ENCODE results near the gene RARB.

The RARB gene

GRCh38 chr3:25427942-25428788 lies at the start of gene RARB:
Gene RARB (plus strand): TSS chr3:25428263. CDS start chr3:25428732, 469 bp downstream.
- DNase-seq, result peak; percentile 89

GRCh38 chr3:25378786-25379311 lies 49.2 kb upstream of the RARB start:
- DNase-seq, result no peak

DNA sequence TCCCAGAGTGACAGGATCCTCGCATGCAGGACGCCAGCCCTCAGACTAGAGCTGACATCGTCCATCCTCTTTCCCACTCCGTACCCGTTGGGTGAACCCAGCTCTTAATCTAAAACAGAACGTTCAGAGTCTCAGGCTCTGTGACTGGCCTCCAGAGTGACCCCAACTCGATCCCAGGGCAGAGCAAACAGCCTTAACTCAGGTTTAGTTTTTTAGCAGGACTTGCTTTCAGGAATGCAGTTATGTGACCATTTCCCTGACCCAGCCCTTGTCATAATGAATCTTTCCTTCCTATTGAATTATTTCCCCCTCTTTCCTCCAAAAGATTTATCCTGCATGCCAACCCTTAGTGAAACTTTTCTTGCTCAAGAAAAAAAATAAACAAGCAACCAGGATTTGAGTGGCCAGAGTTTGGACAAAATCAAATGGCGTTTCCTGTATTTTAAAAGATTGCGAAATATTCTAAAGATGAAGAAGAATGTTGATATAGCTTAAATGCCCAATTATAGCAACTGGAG lies 47.8 kb upstream of the RARB start:
- DNase-seq, result no peak

GRCh38 chr3:25381083-25381482 lies 47.0 kb upstream of the RARB start:
- no peak for DNase-seq

- no peak for DNase-seq
These were observed 43.6 kb upstream of the RARB start for GRCh38 chr3:25384471-25384870.

DNA sequence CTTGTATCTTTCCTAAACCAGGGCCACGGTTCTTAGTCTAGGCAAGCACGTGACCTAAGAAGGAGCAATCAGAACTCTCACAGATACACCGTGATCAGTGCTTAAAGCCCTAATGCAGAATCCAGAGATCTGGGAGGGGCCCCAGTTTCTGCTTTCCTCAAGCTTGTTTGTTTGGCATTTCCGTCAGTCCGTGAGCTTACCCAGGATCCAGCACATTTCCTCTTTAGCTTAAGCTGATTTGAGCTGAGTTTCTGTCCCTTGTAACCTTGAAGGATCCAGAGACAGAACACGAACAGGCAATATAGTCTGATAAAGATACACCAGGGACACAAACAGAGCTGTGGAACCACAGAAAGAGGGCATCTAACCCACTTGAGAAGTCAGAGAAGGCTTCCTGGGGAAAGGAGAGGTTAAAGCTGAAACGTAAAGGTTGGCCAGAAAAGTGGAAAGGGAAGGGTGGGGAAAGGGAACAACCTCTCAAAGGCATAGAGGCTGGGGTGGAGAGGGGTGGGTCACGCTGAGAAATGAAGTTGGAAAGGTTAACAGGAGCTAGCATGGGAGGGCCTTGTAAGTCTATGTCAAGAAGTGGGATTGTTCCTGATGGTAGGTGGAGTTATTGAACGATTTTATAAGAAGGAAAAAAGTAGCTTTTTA lies 42.1 kb upstream of the RARB start:
- no peak for DNase-seq

GRCh38 chr3:25386686-25387255 lies 41.3 kb upstream of the RARB start:
- peak; percentile 48 for DNase-seq

DNA sequence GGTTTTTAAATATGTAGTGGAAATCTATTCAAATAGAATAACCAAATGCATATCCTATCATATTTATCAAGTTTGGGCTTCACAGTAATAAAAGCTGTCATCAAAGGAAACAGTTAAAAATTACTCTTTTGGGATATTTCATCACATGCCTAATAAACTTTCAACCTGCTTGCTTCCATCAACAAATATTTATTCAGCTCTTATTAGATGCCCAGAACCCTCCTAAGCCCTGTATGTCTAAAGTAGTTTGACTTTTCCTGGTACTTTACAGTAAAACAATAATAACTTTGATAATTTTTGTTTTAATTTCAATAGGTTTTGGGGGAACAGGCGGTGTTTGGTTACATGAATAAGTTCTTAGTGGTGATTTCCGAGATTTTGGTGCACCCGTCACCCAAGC lies 37.5 kb upstream of the RARB start:
- no peak for DNase-seq

DNA sequence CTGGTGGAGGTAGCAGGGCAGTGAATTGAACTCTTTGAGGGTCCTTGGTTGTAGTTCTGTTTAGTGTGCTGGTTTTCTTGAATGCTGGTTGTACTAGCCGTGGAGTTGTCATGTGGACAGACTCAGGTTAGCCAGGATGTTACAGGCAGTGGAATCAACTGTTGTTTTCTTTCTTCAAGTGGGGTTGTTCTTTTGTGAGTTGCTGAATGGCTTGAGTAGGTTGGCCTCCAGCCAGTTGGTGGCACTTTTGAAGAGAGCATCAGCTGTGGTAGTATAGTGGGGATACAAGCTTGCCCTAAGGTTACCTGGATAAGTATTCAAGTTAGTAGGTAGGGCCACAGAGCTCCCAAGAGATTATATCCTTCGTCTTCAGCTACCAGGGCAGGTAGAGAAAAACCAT lies 31.8 kb upstream of the RARB start:
- no peak for DNase-seq

GRCh38 chr3:25396686-25397085 lies 31.4 kb upstream of the RARB start:
- no peak for DNase-seq

DNA sequence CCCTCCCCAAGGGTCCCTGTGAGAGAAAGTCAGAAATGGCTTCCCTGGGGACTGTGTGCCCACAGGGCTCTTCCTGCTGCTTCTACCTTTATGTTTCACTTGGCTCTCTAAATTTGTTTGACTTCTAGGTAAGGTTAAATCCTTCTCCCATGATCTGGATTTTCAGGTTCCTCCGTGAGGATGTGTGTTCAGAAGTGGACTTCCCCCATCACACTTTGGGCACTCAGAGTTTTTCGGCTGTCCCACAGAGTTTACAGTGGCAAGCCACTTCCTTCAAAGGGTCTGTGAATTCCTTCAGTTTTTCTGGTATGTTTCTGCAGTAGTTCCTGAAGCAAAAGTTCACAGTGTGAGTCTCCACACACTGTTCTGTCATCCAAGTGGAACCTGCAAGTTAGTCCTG lies 30.9 kb upstream of the RARB start:
- DNase-seq, result no peak

DNA sequence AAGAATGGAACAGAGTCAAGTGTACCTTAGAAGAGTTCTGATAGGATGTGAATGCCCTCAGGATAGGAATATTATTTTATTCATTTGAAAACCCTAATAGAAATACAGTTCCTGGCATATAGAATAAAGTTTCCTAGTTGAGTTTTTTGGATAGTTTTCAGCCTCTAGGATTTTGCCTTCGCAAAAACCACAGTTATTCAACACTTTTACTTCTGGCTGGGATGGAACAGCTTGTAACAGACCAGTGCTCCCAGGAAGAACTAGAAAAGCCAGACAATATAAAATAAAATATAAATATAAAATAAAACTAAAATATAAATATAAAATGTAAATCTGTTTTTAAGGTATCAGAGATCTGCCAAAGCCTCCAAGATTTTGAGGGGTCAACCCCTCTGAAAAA lies 27.5 kb upstream of the RARB start:
- no peak for DNase-seq

DNA sequence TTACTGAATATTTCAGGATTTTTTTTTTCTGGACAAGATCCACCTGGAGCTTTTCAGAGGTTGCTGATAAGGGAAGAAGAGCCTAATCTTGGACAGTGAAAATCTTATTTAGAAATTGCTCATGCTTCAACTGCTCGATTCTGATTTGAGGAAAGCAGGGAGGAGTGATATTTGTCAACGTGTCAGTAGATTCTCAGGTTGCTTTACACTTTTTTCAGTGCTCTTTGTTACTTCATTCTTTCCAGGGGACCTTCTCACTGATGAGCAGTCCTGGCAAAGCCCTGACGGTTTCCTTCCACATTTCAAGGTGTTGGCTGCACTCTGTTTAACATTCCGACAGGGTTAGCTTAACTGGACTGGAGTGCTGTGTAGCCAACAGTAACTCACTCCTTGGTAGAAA lies 24.1 kb upstream of the RARB start:
- DNase-seq, result no peak

GRCh38 chr3:25404569-25404968 lies 23.5 kb upstream of the RARB start:
- DNase-seq, result no peak

DNA sequence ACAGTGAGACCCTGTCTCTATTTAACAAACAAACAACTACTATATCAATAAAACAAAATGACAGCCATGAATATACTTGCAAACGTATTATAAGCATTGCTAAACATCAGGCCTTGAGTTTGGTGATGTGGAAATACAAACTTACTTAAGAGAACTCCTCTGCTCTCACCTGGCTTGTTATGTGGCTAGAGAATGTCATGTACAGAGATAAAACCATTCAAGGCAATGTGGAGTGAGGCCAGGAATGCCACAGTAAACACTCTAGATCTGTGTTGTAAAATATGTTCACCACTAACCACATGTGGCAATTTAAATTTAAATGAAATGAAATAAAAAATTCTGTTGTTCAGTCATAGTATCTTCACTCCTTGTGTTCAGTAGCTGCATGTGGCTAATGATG lies 22.7 kb upstream of the RARB start:
- no peak for DNase-seq

DNA sequence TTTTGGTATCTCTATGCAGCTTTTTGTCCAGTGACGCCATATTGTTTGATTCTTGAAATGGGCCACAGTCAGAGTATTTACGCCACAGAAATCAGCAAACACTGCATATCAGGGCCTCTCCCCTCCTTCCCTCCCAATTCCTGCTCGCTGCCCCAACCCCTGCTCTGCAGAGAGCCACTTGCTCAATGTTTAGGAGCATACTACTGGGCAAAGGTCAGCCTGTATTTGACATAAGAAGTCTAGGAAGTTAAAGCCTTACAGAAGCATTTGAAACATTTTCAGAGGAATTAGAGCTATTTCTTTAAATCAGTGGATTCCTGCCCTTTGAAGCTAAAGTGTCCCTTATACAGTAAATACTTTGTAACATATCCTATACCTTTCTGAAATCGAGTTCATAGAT lies 17.4 kb upstream of the RARB start:
- no peak for DNase-seq

DNA sequence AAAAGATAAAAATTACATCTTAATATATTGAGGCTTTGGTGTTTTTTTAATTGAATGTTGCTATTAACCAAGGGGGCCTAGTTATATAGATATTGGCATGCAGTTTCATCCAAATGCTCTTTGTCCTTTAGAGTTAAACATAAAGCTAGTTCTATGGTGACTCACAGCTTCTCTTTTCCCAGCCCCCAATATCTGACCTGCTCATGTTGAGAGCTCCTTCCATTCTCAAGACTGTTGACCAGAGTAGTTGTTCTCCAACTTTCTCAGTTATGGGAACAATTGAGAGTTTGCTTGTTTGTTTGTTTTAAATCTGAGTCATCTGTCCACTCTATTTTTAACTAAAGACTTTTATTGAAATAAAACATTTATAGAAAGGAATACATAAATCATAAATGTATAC lies 15.8 kb upstream of the RARB start:
- no peak for DNase-seq

GRCh38 chr3:25416176-25416575 lies 11.9 kb upstream of the RARB start:
- DNase-seq, result no peak

- DNase-seq, result no peak
These were observed 9.5 kb upstream of the RARB start for GRCh38 chr3:25418596-25418995.

- DNase-seq, result no peak
These were observed 8.8 kb upstream of the RARB start for GRCh38 chr3:25419251-25419650.

GRCh38 chr3:25420147-25420546 lies 7.9 kb upstream of the RARB start:
- DNase-seq, result no peak

DNA sequence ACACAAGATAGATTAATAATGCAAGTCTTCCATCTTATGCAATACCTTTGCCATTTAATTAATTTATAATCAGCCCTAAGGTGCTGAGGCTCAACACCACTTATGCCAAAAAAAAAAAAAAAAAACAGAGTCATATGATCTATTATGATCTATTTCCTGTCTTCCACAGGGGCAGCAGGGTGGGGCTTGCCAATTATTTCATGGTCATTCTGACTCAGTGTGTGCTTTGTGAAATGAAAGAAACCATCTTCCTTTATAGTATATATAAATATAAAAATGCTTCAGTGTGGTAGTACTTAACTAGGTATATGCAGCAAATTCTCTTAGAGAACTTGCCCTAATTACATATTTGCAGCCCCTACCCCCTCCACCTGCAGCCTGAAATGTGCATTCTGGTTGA lies 7.2 kb upstream of the RARB start:
- no peak for DNase-seq

GRCh38 chr3:25421747-25422146 lies 6.3 kb upstream of the RARB start:
- DNase-seq, result no peak
